ENCODE data around the gene TCEAL9. TPM values are rescaled to one million over a fixed set of nuclear protein-coding genes. Genes with fewer than 3 reads are reported as not detected.
A peak's percentile ranks its signal among the peaks of the same experiment; 100 is the strongest.

Gene TCEAL9
- total and polyA plus RNA-seq, 9 donors, result 96.2 to 214 (median 156) TPM

DNA sequence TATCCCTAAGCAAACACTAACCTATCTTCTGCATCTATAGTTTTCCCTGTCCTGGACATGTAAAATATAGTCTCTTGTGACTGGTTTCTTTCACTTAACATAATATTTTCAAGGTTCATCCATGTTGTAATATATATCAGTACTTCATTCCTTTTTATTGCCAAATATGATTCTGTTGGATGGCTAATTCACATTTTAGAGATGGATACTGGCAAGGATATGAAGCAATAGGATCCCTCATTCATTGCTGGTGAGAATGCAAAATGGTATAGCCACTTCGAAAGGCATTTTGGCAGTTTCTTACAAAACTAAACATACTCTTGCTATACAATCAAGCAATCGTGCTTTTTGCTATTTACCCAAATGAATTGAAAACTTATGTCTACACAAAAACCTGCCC, 6.7 kb downstream of the TCEAL9 start:
- H3K4me1 ChIP-seq (ENCODE audit: control insufficient read depth, insufficient read depth, low read length), result peaks cover 3% of the 10 kb centered on the region
- no peaks in the 10 kb centered on the region for H3K36me3 ChIP-seq (ENCODE audit: control insufficient read depth, insufficient read depth, low read length)
- WGBS (ENCODE audit: insufficient coverage), result no CpG with 5 or more reads among the region's 2 CpGs
- H3K4me3 ChIP-seq (ENCODE audit: low read length), result no peak overlapping the region
- H3K9me3 ChIP-seq (replicated peaks; ENCODE audit: control insufficient read depth, low read depth, low read length), result no peaks in the 10 kb centered on the region
- no peak overlapping the region for H3K27ac ChIP-seq (ENCODE audit: low read length)
- H3K27me3 ChIP-seq (ENCODE audit: control insufficient read depth, insufficient read depth, low read length), result peaks cover 7% of the 10 kb centered on the region
- DNase-seq, result no peak

DNA sequence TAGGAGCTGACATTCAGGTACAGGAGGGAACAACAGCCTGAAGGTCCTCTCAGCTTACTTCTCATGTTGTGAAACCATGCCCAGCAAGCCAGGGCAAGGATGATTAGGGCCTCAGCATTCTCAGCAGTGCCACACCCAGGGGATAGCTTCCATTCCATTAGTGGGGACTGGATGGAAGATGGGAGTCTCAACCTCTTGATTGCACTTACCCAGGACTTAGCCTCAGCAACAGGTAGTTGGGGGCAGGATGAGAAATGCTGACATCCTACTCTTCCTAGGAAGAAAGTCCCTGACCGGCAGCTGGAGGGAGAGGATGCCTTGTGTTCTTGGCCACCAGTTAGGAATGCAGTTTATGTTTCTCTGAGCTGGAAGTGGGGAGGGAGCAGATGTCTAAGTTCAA, 11.2 kb downstream of the TCEAL9 start:
- 50% methylated on average over 1 of the region's 1 CpG for WGBS (ENCODE audit: insufficient coverage)
- H3K4me3 ChIP-seq (ENCODE audit: low read length), result no peak overlapping the region
- no peak for DNase-seq
- peaks cover 10% of the 10 kb centered on the region for H3K27me3 ChIP-seq (ENCODE audit: control insufficient read depth, insufficient read depth, low read length)
- H3K4me1 ChIP-seq (ENCODE audit: control insufficient read depth, insufficient read depth, low read length), result peaks cover 3% of the 10 kb centered on the region
- no peaks in the 10 kb centered on the region for H3K9me3 ChIP-seq (replicated peaks; ENCODE audit: control insufficient read depth, low read depth, low read length)
- H3K36me3 ChIP-seq (ENCODE audit: control insufficient read depth, insufficient read depth, low read length), result no peaks in the 10 kb centered on the region
- no peak overlapping the region for H3K27ac ChIP-seq (ENCODE audit: low read length)

DNA sequence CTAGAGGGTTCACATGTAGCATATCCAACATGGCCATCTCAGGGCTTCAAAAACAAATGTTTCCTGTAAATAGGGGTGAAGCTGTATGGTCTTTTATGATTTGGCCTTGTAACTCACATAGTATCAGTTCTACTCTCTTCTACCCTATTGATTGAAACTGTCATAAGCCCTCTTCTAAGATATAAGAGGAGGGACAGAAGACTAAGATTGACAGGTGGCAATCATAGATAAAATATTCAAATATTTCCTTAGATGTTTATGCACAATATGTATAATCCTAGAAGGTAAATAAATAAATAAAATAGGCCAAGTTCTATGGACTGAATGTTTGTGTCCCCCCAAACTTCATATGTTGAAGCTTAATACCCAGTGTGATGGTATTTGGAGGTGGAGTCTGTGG, 13.2 kb downstream of the TCEAL9 start:
- Histone ChIP-seq H3K36me3 (ENCODE audit: control insufficient read depth, insufficient read depth, low read length) (no peaks in the 10 kb centered on the region), H3K27me3 (ENCODE audit: control insufficient read depth, insufficient read depth, low read length) (peaks cover 10% of the 10 kb centered on the region), H3K27ac (ENCODE audit: low read length) (no peak overlapping the region), H3K9me3 (replicated peaks; ENCODE audit: control insufficient read depth, low read depth, low read length) (no peaks in the 10 kb centered on the region), H3K4me1 (ENCODE audit: control insufficient read depth, insufficient read depth, low read length) (peaks cover 3% of the 10 kb centered on the region), H3K4me3 (ENCODE audit: low read length) (no peak overlapping the region)
- no peak for DNase-seq

DNA sequence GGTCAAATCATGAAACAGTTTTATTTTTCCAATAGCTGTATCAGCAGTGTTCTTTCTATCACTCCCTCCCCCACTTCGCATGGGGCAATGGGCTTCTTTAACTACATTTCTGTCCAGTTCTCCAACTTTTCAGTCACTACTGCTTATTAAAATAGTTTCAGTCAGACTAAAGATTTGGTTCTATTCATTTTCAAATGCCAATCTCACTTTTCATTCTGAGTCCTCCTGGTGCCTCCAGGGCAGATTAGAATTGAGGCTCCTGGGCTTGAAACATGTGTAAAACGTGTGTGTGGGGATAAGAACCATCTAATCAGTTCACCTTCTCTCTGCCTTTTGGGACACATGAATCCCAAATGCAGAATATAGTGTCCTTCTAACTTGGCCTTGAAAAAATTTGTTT, 16.6 kb downstream of the TCEAL9 start:
- DNase-seq, result no peak
- no CpG with 5 or more reads among the region's 2 CpGs for WGBS (ENCODE audit: insufficient coverage)

DNA sequence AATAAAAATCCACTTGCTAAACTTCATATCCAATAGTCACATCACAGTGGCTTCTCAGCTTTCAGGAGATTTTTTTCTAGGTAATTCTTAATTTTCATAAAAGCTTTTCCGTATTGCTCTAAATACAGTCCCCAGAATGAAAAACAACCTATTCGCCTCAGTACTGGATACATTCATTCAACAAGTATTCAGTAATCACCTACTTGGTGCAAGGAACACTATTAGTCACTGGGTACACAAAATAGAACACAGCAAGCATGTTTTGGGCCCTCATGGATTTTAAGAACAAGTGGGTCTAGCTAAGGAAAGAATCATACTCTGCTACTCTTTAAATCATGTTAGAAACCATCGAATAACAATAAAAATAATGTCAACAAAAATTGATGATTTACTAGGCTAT, 17.3 kb downstream of the TCEAL9 start:
- DNase-seq, result no peak
- Histone ChIP-seq H3K27me3 (ENCODE audit: control insufficient read depth, insufficient read depth, low read length) (peaks cover 10% of the 10 kb centered on the region), H3K27ac (ENCODE audit: low read length) (no peak overlapping the region), H3K4me3 (ENCODE audit: low read length) (no peak overlapping the region), H3K4me1 (ENCODE audit: control insufficient read depth, insufficient read depth, low read length) (peaks cover 2% of the 10 kb centered on the region), H3K9me3 (replicated peaks; ENCODE audit: control insufficient read depth, low read depth, low read length) (no peaks in the 10 kb centered on the region), H3K36me3 (ENCODE audit: control insufficient read depth, insufficient read depth, low read length) (no peaks in the 10 kb centered on the region)
- WGBS (ENCODE audit: insufficient coverage), result no CpG with 5 or more reads among the region's 3 CpGs

More for the DNA sequence above, 16.6 kb downstream of the TCEAL9 start:
- H3K4me3 ChIP-seq (ENCODE audit: low read length), result no peak overlapping the region
- H3K36me3 ChIP-seq (ENCODE audit: control insufficient read depth, insufficient read depth, low read length), result no peaks in the 10 kb centered on the region
- H3K27me3 ChIP-seq (ENCODE audit: control insufficient read depth, insufficient read depth, low read length), result peaks cover 9% of the 10 kb centered on the region
- no peak overlapping the region for H3K27ac ChIP-seq (ENCODE audit: low read length)
- peaks cover 2% of the 10 kb centered on the region for H3K4me1 ChIP-seq (ENCODE audit: control insufficient read depth, insufficient read depth, low read length)
- H3K9me3 ChIP-seq (replicated peaks; ENCODE audit: control insufficient read depth, low read depth, low read length), result no peaks in the 10 kb centered on the region

DNA sequence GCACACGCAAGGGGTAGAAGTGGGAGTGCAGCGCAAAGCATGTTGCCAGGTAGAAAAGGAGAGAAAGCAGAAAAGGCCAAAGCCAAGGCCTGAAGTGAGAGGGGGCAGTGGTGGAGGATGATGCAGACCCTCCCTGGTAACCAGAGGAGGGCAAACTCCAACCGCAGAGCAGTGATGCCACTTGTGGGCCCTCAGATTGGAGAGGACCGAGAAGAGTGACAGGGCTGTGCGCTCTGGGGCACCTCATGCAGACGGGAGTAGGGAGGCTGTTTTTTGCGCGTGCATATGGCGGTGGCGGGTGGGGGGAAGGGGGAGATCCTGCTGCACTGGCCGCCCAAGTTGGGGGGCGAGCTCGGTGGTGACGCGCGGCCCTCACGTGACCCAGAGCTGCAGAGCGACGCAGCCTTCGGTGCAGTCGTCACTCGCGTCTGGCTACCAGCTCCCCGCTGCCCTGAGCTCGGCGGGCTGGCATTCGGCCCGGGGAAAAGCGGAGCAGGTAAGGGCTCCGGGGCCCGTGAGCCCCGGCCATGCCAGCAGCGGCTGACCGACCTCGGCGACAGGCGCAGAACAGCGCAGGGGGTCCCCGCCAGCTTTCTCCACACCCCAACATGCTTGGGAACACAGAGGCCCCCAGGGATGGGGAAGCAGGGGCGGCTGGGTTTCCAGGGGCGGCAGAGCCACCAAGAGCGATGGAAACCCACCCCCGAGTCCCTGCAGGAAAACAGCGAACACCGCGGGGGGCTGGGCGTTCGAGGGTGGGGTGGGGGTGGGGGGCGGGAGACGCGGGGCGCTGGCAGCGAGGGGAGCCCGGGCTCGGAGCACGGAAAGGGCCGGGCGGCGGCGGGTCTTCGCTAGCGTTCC, 20.0 kb downstream of the TCEAL9 start, which contains the start of gene BEX3:
TSS of gene BEX3 (plus strand) at position 421 of the 861 bp plus-strand sequence. CDS start 984 bp downstream, outside the sequence.
- peaks cover 2% of the 10 kb centered on the region for H3K36me3 ChIP-seq (ENCODE audit: control insufficient read depth, insufficient read depth, low read length)
- peak within 1 kb of the TSS; percentile 78 for H3K4me3 ChIP-seq (ENCODE audit: low read length)
- H3K27me3 ChIP-seq (ENCODE audit: control insufficient read depth, insufficient read depth, low read length), result peaks cover 12% of the 10 kb centered on the region
- DNase-seq, result peak; percentile 76
- 32% methylated on average over 37 of the region's 62 CpGs for WGBS (ENCODE audit: insufficient coverage)
- peaks cover 2% of the 10 kb centered on the region for H3K4me1 ChIP-seq (ENCODE audit: control insufficient read depth, insufficient read depth, low read length)
- no peaks in the 10 kb centered on the region for H3K9me3 ChIP-seq (replicated peaks; ENCODE audit: control insufficient read depth, low read depth, low read length)
- H3K27ac ChIP-seq (ENCODE audit: low read length), result peak within 1 kb of the TSS; percentile 87

DNA sequence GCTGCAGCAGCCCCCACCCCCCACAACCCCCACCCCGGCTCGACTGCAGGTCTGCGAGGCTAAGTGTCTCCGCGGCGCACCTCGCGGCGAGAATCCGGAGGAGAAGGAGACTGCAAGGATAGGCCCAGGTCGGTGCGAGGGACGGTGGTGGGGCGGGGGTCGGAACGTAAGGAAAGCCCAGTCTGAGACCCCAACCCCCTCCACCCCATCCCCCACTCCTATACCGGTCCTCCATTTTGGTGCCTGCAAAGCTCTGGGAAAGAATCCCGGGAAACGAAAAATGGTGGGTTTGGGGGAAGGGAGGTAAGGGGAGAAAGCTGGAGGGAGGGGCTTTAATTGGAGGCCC, 20.6 kb downstream of the TCEAL9 start:
- peak; percentile 78 for DNase-seq
- Histone ChIP-seq H3K27ac (ENCODE audit: low read length) (peak overlapping the region; percentile 69), H3K4me3 (ENCODE audit: low read length) (peak overlapping the region; percentile 78), H3K9me3 (replicated peaks; ENCODE audit: control insufficient read depth, low read depth, low read length) (no peaks in the 10 kb centered on the region), H3K27me3 (ENCODE audit: control insufficient read depth, insufficient read depth, low read length) (peaks cover 11% of the 10 kb centered on the region), H3K36me3 (ENCODE audit: control insufficient read depth, insufficient read depth, low read length) (peaks cover 2% of the 10 kb centered on the region), H3K4me1 (ENCODE audit: control insufficient read depth, insufficient read depth, low read length) (peaks cover 2% of the 10 kb centered on the region)
- WGBS (ENCODE audit: insufficient coverage), result 7% methylated on average over 3 of the region's 19 CpGs

DNA sequence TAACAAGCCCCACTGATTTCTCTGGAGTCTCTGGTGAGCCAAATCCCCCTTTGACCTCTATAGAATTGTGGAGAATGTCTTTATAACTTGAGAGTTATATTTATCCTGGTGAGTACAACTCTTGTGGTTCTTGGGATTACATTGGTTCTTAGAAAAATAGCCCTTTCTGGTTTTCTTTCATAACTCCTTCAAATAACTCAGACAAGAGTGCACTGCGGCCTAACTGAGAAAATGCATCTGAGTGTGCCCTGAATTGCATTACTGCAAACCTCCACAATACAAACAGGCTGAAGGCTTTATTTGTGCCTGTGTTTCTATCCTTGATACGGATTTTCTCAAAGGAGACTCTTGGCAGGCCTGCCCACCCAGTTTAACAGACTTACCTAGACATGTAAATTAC, 22.7 kb downstream of the TCEAL9 start:
- no peaks in the 10 kb centered on the region for H3K9me3 ChIP-seq (replicated peaks; ENCODE audit: control insufficient read depth, low read depth, low read length)
- H3K36me3 ChIP-seq (ENCODE audit: control insufficient read depth, insufficient read depth, low read length), result peaks cover 2% of the 10 kb centered on the region
- no CpG with 5 or more reads among the region's 2 CpGs for WGBS (ENCODE audit: insufficient coverage)
- no peak overlapping the region for H3K27ac ChIP-seq (ENCODE audit: low read length)
- no peak overlapping the region for H3K4me3 ChIP-seq (ENCODE audit: low read length)
- peaks cover 2% of the 10 kb centered on the region for H3K4me1 ChIP-seq (ENCODE audit: control insufficient read depth, insufficient read depth, low read length)
- H3K27me3 ChIP-seq (ENCODE audit: control insufficient read depth, insufficient read depth, low read length), result peaks cover 9% of the 10 kb centered on the region
- no peak for DNase-seq

DNA sequence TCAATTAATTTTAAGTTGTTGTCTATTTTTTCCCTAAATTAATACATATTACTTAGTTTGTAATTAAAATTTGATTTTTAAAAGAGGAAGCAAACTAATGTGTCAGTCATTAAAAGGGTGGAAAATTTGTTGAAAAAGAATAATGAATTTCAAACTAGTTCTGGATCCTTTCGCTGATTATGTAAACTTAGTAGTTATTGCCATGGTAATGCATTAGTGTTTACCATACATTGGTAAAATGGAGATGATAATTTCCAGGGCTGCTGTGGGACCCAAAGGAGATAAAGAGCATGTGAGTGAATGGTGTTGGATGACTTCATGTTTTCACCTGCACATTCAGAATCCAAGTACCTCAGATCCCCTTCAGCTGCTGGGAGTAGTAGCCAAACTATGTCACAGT, 26.6 kb downstream of the TCEAL9 start:
- Histone ChIP-seq H3K4me3 (ENCODE audit: low read length) (no peak overlapping the region), H3K36me3 (ENCODE audit: control insufficient read depth, insufficient read depth, low read length) (peaks cover 2% of the 10 kb centered on the region), H3K27ac (ENCODE audit: low read length) (no peak overlapping the region), H3K9me3 (replicated peaks; ENCODE audit: control insufficient read depth, low read depth, low read length) (no peaks in the 10 kb centered on the region), H3K4me1 (ENCODE audit: control insufficient read depth, insufficient read depth, low read length) (no peaks in the 10 kb centered on the region), H3K27me3 (ENCODE audit: control insufficient read depth, insufficient read depth, low read length) (peaks cover 9% of the 10 kb centered on the region)
- peak; percentile 10 for DNase-seq
- 100% methylated on average over 1 of the region's 1 CpG for WGBS (ENCODE audit: insufficient coverage)

DNA sequence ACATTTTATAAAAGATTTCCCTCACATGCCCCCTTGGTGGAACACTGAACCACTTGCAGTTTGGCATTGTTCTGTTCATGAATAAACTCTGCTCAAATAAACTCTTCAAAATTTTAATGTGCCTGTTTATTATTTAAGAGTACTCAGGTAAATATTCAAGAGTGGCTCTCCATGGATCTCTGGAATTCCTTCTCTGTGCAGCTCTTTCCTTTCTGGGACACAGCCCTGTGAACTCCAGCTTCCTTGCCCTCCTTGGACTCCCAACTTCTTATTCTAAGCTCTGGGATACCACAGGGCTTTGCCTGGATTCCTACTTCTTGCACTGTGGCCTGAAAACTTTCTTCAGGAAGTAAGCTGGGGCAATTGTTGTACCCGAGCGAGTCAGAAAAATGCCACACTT, 28.4 kb downstream of the TCEAL9 start:
- DNase-seq, result no peak
- H3K4me3 ChIP-seq (ENCODE audit: low read length), result no peak overlapping the region
- H3K27me3 ChIP-seq (ENCODE audit: control insufficient read depth, insufficient read depth, low read length), result peaks cover 6% of the 10 kb centered on the region
- H3K4me1 ChIP-seq (ENCODE audit: control insufficient read depth, insufficient read depth, low read length), result no peaks in the 10 kb centered on the region
- H3K9me3 ChIP-seq (replicated peaks; ENCODE audit: control insufficient read depth, low read depth, low read length), result no peaks in the 10 kb centered on the region
- no peaks in the 10 kb centered on the region for H3K36me3 ChIP-seq (ENCODE audit: control insufficient read depth, insufficient read depth, low read length)
- 59% methylated on average over 2 of the region's 2 CpGs for WGBS (ENCODE audit: insufficient coverage)
- no peak overlapping the region for H3K27ac ChIP-seq (ENCODE audit: low read length)
